H1 (cell line): Measurements from ENCODE around the gene FUT6. TPM values are rescaled to one million over a fixed set of nuclear protein-coding genes. Genes with fewer than 3 reads are reported as not detected.

Experiments used
- CREB1 ChIP-seq: IDR thresholded peaks from 2 replicates; pipeline ENCODE4 v1.6.1; 2012; ENCODE audit warnings: inconsistent platforms
- polyA plus RNA-seq, 7 experiments: library from polyadenylated mRNA; depleted of rRNA in 3 of 7; stranded (reverse) in 5 of 7; unstranded in 2 of 7; fragments of >200 nt in 5 of 7; fragments of 200-250 nt in 2 of 7; gene quantifications; 1 replicate in 5 of 7; 2 replicates in 1 of 7; 4 replicates in 1 of 7; pipeline versions ENCODE4 v1.2.1 to v1.2.3, GENCODE V29; 2011 to 2013; ENCODE audit warnings: missing spikeins in 2 of 7, mixed read lengths in 2 of 7
- total RNA-seq: library from RNA; stranded (reverse); fragmentation: NEBNext Ultra II Directional; extraction: Animal tissue kit (Norgen Biotek cat#: 25700); gene quantifications from 2 replicates; pipeline ENCODE4 v1.2.1, GENCODE V29; 2021

FUT6 gene
- total and polyA plus RNA-seq, 2 of the 8 experiments (the other 6 are each of a cell fraction or from before 2014, with no cell fraction given), result not detected

DNA sequence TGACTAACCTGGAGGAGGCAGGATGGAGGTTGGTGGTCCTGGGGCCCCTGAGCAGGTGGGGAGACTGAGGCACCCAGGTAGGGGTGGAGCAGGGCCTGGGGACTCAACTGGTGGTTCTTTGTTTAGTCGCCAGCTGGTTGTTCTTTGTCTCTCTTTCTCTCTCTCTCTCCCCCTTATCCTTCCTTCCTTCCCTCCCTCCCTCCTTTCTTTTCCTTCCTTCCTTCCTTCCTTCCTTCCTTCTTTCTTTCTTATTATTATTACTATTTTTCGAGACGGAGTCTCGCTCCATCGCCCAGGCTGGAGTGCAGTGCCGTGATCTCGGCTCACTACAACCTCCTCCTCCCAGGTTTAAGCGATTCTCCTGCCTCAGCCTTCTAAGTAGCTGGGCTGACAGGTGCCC, 41.3 kb downstream of the FUT6 start (continued):
- no peak for TF ChIP-seq CREB1
